HL-60 (cell line): ENCODE measurements around the gene EXOC7.

Source experiments
- POLR2AphosphoS5 ChIP-seq: IDR thresholded peaks from 2 replicates; pipeline ENCODE4 v1.6.1; 2012; ENCODE audit warnings: low read depth
- SPI1 ChIP-seq: IDR thresholded peaks from 2 replicates; pipeline ENCODE4 v1.6.1; 2012; ENCODE audit warnings: low read depth, mild to moderate bottlenecking, borderline replicate concordance
- TF ChIP-seq, protein P1 (sequence below): IDR thresholded peaks from one replicate; pipeline ENCODE4 v1.5.1; 2011; ENCODE audit warnings: low read length, control low read depth, inconsistent platforms; ENCODE audit not compliant: insufficient read depth
- TF ChIP-seq, protein P2 (sequence below): IDR thresholded peaks from 2 replicates; pipeline ENCODE4 v1.6.1; 2012; ENCODE audit warnings: low read depth; ENCODE audit not compliant: insufficient replicate concordance

DNA sequence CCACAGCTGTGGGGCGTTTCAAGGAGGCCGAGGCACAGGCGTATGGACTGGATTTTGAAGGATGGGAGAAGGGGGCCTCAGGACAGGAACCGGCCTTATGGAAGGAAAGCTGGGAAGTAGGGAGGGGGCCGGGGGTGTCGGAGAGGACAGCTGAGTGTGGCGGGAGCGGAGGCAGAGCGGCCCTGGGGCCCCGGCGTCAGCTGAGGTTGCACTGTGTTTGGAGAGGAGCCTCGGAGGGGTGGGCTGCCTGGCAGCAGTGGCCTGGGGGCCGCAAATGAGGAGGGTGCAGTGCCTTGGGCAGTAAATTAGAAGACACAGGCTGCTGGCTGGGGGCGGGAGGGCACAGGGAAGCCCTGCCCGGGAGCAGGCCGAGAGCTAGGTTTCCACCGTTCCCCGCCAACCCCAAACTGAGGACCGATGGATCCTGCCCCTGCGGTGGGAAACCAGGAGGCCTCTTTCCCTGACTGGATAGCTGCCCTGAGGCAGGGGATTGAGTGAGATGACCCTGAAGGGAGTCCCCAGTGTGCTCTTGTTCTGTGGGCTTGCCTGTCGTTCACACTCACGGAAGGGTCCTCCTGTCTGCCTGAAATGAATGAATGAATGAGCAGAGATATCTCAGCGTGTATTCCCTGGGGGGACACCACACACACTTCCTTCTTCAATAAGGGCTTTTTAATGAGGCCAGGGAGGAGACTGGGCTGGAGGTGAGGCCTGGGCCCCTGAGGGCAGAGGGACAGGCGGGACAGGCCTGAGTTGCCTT is 19.0 kb upstream of the EXOC7 start:
- TF ChIP-seq, protein P1, sequence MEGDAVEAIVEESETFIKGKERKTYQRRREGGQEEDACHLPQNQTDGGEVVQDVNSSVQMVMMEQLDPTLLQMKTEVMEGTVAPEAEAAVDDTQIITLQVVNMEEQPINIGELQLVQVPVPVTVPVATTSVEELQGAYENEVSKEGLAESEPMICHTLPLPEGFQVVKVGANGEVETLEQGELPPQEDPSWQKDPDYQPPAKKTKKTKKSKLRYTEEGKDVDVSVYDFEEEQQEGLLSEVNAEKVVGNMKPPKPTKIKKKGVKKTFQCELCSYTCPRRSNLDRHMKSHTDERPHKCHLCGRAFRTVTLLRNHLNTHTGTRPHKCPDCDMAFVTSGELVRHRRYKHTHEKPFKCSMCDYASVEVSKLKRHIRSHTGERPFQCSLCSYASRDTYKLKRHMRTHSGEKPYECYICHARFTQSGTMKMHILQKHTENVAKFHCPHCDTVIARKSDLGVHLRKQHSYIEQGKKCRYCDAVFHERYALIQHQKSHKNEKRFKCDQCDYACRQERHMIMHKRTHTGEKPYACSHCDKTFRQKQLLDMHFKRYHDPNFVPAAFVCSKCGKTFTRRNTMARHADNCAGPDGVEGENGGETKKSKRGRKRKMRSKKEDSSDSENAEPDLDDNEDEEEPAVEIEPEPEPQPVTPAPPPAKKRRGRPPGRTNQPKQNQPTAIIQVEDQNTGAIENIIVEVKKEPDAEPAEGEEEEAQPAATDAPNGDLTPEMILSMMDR = no peak
- TF ChIP-seq, protein P2, sequence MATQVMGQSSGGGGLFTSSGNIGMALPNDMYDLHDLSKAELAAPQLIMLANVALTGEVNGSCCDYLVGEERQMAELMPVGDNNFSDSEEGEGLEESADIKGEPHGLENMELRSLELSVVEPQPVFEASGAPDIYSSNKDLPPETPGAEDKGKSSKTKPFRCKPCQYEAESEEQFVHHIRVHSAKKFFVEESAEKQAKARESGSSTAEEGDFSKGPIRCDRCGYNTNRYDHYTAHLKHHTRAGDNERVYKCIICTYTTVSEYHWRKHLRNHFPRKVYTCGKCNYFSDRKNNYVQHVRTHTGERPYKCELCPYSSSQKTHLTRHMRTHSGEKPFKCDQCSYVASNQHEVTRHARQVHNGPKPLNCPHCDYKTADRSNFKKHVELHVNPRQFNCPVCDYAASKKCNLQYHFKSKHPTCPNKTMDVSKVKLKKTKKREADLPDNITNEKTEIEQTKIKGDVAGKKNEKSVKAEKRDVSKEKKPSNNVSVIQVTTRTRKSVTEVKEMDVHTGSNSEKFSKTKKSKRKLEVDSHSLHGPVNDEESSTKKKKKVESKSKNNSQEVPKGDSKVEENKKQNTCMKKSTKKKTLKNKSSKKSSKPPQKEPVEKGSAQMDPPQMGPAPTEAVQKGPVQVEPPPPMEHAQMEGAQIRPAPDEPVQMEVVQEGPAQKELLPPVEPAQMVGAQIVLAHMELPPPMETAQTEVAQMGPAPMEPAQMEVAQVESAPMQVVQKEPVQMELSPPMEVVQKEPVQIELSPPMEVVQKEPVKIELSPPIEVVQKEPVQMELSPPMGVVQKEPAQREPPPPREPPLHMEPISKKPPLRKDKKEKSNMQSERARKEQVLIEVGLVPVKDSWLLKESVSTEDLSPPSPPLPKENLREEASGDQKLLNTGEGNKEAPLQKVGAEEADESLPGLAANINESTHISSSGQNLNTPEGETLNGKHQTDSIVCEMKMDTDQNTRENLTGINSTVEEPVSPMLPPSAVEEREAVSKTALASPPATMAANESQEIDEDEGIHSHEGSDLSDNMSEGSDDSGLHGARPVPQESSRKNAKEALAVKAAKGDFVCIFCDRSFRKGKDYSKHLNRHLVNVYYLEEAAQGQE = no peak
- TF ChIP-seq SPI1 (no peak), POLR2AphosphoS5 (no peak)
